Measurements from ENCODE around the gene EXOSC5. TPM values are rescaled to one million over a fixed set of nuclear protein-coding genes. Genes with fewer than 3 reads are reported as not detected.

EXOSC5 gene
- total RNA-seq = 13.0 TPM

DNA sequence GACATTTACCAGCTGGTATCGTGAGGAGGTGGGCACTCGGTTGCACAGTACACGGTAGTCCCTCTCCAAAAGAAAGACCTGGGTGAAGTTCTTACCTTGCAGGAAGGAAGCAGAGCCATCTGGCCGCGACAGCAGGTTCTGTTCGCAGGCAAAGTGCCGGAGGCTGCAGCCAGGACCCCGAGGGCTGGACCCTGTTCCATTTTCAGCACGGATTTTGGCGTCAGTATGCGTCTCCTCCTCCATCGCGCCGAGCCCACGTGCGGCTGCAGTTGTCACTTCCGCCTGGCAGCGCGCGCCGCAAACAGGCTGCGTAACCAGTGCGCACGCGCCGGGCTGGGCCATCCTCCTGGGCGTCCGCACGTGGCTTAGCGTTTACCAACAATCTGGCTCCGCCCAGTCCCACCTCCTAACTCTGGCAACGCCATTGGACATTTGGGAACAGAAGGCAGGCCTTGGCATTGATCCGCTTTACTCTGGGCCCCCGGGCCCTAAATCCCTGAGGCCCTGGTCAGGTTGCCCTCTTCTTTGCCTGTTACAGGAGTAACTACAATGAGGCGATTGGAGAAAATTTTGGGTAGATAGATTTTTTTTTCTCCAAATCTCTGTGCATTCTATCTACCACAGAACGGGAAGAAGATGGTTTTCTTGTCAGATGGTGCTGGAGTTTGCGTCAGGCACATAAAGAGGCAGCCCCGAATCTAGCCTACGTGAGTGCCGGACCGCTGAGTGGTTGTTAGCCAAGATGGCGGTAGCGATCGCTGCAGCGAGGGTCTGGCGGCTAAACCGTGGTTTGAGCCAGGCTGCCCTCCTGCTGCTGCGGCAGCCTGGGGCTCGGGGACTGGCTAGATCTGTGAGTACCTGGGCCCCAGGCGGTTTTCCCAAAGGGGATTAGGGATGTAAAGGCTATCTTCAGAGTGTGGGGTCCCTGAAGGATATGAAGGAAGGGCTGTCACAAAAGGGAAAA lies at the start of gene EXOSC5, which contains the start of gene BCKDHA:
Gene EXOSC5, minus strand, starts transcription at position 274 of the 964 bp plus-strand sequence. Its CDS starts 31 bp downstream, at position 243.
Gene BCKDHA, plus strand, starts transcription at position 733 of the 964 bp plus-strand sequence. Its CDS starts 10 bp downstream, at position 743.
- Histone ChIP-seq H3K27ac (ENCODE audit: low read depth, low read length) (peak within 1 kb of the TSS; percentile 93), H3K4me1 (ENCODE audit: control insufficient read depth in 3 of 3, insufficient read depth in 3 of 3, low read length in 3 of 3) (peaks cover 18 to 32% (median 21%) of the 10 kb centered on the region in 3 donors), H3K4me3 (ENCODE audit: low read length in 3 of 3) (peak within 1 kb of the TSS; percentile 92 to 100 (median 98)), H3K36me3 (ENCODE audit: control insufficient read depth in 3 of 3, insufficient read depth in 3 of 3, low read length in 3 of 3) (peaks cover 0 to 6% (median 5%) of the 10 kb centered on the region in 3 donors), H3K9me3 (ENCODE audit: control insufficient read depth in 3 of 3, low read length in 3 of 3) (no peaks in the 10 kb centered on the region), H3K27me3 (ENCODE audit: control insufficient read depth in 3 of 3, insufficient read depth in 3 of 3, low read length in 3 of 3) (no peaks in the 10 kb centered on the region), H3K9ac (ENCODE audit: low read depth in 1 of 3, low read length in 3 of 3) (peak within 1 kb of the TSS; percentile 96 to 100 (median 99))

DNA sequence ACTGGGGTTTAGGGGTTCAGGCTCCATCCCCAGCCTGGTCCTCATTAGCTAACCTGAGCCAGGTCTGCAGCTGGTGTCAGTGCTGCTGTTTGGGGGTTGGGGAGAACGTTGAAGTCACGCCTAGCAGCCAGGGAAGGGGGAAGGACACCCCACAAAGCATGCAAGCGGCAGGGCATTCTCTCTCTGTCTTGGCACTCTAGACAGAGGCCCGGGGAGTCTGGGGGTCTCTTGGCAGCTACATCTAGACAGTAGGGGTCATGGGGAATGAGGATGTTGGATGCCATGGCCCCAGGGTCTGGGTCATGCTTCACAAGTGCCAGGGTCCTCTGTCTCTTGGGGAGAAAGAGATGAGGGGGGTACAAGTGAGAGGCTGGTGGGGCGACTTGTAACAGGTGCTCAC lies 48.4 kb upstream of the EXOSC5 start:
- no peaks in the 10 kb centered on the region for H3K36me3 ChIP-seq (ENCODE audit: control insufficient read depth in 3 of 3, insufficient read depth in 3 of 3, low read length in 3 of 3)
- H3K4me3 ChIP-seq (ENCODE audit: low read length in 3 of 3) = no peak overlapping the region
- H3K4me1 ChIP-seq (ENCODE audit: control insufficient read depth in 3 of 3, insufficient read depth in 3 of 3, low read length in 3 of 3) = peaks cover 0 to 6% (median 2%) of the 10 kb centered on the region in 3 donors
- no peak overlapping the region for H3K27ac ChIP-seq (ENCODE audit: low read depth, low read length)
- H3K9ac ChIP-seq (ENCODE audit: low read depth in 1 of 3, low read length in 3 of 3) = no peak overlapping the region
- H3K27me3 ChIP-seq (ENCODE audit: control insufficient read depth in 3 of 3, insufficient read depth in 3 of 3, low read length in 3 of 3) = peaks cover 7 to 22% (median 15%) of the 10 kb centered on the region in 3 donors
- H3K9me3 ChIP-seq (ENCODE audit: control insufficient read depth in 3 of 3, low read length in 3 of 3) = no peaks in the 10 kb centered on the region

DNA sequence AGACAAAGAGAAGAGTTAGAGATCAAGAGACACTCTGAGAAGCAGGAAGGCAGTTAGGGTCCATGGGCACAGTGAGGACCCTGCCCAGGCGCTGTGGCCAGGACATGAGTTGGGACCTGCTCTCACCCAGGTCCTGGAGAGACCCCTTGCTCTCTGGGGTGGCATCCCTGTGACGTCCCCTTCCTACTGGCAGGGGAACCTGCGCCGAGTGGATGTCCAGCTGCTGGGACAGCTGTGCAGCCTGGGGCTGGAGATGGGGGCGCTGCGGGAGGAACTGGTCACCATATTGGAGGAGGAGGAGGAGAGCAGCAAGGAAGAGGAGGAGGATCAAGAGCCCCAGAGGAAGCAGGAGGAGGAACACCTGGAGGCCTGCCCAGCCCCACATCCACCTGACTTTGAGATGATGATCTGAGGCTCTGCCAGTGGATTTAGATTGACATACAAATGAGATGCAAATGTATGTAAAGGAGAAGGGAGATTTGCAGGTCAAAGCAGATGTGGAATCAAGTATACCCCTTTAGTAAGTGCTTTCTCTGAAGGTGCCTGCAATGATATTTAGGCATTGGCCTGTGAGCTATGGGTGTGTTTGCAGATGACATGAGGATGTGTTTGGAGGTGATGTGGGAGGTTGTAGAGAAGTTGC lies 46.8 kb upstream of the EXOSC5 start:
- Histone ChIP-seq H3K4me3 (ENCODE audit: low read length in 3 of 3) (no peak overlapping the region), H3K27ac (ENCODE audit: low read depth, low read length) (no peak overlapping the region), H3K9ac (ENCODE audit: low read depth in 1 of 3, low read length in 3 of 3) (no peak overlapping the region), H3K36me3 (ENCODE audit: control insufficient read depth in 3 of 3, insufficient read depth in 3 of 3, low read length in 3 of 3) (peaks cover 0 to 2% (median 0%) of the 10 kb centered on the region in 3 donors), H3K9me3 (ENCODE audit: control insufficient read depth in 3 of 3, low read length in 3 of 3) (no peaks in the 10 kb centered on the region), H3K4me1 (ENCODE audit: control insufficient read depth in 3 of 3, insufficient read depth in 3 of 3, low read length in 3 of 3) (peaks cover 4 to 5% (median 4%) of the 10 kb centered on the region in 3 donors), H3K27me3 (ENCODE audit: control insufficient read depth in 3 of 3, insufficient read depth in 3 of 3, low read length in 3 of 3) (peaks cover 7 to 22% (median 15%) of the 10 kb centered on the region in 3 donors)

DNA sequence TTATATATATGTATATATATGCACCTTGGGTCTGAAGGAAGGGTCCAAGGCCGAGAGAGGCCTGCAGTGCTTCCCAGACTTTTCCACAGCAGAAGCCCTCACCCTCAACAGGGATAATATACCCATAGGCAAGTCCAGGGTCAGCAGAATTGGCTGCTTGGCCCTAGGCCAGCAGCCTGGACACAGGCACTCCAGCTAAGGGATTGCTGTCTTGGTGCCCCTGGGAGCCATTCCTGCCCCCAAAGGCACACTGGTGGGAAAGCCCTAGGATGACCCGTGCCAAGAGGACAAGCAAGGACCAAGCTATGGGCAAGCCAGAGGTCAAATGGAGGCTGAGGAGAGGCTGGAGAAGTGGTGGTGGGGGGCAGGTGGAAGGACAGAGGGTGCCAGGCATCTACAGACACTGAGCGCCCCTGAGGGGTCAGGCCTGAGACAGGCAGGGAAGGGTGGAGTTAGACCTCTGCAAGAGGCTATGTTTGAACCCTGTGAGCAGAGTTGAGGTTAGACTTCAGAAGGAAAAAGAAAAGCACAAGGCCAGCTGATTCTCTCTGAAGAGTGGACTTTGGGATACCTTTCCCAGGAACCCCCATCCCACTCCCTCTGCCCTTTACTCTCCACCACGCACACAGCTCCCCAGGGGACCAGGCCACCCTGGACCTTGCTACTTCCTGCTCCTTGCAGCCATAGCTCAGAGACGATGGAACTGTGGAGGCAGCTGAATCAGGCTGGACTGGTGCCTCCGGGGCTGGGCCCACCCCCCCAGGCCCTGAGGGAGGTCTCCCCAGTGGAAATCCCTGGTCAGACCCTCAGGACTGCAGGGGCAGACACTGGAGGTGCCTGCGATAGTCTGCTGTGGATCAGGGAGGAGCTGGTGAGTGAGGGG lies 45.6 kb upstream of the EXOSC5 start, which contains the start of gene ERICH4:
Gene ERICH4, plus strand, starts transcription at position 684 of the 883 bp plus-strand sequence. Its CDS starts 14 bp downstream, at position 698.
- peaks cover 0 to 6% (median 4%) of the 10 kb centered on the region in 3 donors for H3K36me3 ChIP-seq (ENCODE audit: control insufficient read depth in 3 of 3, insufficient read depth in 3 of 3, low read length in 3 of 3)
- no peaks in the 10 kb centered on the region for H3K9me3 ChIP-seq (ENCODE audit: control insufficient read depth in 3 of 3, low read length in 3 of 3)
- no peak within 1 kb of the TSS for H3K4me3 ChIP-seq (ENCODE audit: low read length in 3 of 3)
- peaks cover 7 to 22% (median 15%) of the 10 kb centered on the region in 3 donors for H3K27me3 ChIP-seq (ENCODE audit: control insufficient read depth in 3 of 3, insufficient read depth in 3 of 3, low read length in 3 of 3)
- no peak within 1 kb of the TSS for H3K27ac ChIP-seq (ENCODE audit: low read depth, low read length)
- peaks cover 6 to 13% (median 12%) of the 10 kb centered on the region in 3 donors for H3K4me1 ChIP-seq (ENCODE audit: control insufficient read depth in 3 of 3, insufficient read depth in 3 of 3, low read length in 3 of 3)
- no peak within 1 kb of the TSS for H3K9ac ChIP-seq (ENCODE audit: low read depth in 1 of 3, low read length in 3 of 3)

DNA sequence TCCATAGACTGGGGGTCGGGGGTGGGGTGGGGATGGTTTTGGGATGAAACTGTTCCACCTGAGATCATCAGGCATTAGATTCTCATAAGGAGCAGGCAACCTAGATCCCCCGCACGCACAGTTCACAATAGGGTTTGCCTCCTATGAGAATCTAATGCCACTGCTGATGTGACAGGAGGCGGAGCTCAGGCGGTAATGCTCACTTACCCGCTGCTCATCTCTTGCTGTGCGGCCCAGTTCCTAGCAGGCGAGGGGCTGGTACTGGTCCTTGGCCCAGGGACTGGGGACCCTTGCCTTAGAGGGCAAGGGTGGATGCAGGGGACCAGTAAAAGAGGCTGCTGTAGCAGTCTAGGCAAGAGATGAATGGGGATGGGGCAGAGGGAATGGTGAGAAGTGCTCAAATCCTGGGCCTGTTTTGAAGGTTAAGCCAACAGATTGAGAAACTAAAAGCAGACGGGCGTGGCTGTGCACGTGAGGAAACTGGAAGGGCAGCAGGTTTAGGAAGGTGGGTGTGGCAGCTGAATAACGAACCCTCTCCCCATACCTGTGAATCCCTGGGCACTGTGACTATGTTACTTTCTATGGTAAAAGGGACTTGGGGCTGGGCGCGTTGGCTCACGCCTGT lies 44.3 kb upstream of the EXOSC5 start:
- H3K36me3 ChIP-seq (ENCODE audit: control insufficient read depth in 3 of 3, insufficient read depth in 3 of 3, low read length in 3 of 3) = peaks cover 5 to 10% (median 9%) of the 10 kb centered on the region in 3 donors
- no peak overlapping the region for H3K9ac ChIP-seq (ENCODE audit: low read depth in 1 of 3, low read length in 3 of 3)
- H3K27me3 ChIP-seq (ENCODE audit: control insufficient read depth in 3 of 3, insufficient read depth in 3 of 3, low read length in 3 of 3) = peaks cover 6 to 15% (median 7%) of the 10 kb centered on the region in 3 donors
- no peak overlapping the region for H3K27ac ChIP-seq (ENCODE audit: low read depth, low read length)
- no peak overlapping the region for H3K4me3 ChIP-seq (ENCODE audit: low read length in 3 of 3)
- peaks cover 6 to 13% (median 12%) of the 10 kb centered on the region in 3 donors for H3K4me1 ChIP-seq (ENCODE audit: control insufficient read depth in 3 of 3, insufficient read depth in 3 of 3, low read length in 3 of 3)
- H3K9me3 ChIP-seq (ENCODE audit: control insufficient read depth in 3 of 3, low read length in 3 of 3) = no peaks in the 10 kb centered on the region

DNA sequence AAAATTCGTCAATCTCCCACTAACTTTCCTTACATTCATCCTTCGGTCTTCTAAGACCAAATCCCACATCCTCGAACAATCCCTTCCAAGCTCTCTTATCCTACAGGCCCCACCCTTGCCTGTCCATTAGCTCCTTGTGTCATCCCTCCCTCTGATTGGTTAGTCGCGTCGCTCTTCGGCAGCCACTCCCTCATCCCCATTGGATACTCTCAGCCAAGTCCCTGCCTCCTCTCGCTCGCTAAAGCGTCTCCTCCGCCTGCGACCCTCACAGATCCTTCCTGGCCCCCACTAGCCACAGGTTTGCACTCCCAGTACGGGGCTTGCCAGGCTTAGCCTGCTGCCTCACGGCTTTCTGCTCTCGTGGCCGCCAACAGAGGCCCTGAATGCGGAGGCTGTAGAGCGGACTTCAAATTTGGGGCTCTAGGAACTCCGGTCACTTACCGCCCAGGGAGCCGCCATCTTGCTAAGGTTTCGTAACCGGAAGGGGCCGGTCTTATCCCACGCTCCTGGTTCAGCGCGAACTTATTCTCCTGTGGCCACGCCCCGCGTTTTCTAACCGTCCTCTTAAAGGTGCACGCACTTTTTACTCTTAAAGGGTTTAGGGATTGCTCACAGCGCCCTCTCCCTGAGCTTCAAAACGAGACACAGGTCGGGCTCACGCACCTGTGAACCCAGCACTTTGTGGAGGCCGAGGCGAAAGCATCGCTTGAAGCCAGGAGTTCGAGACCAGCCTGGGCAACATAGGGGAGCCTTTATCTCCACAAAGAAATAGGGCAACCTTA lies 42.5 kb upstream of the EXOSC5 start, which contains the start of gene DMAC2:
Gene DMAC2, minus strand, starts transcription at position 472 of the 782 bp plus-strand sequence. Its CDS starts 13 bp downstream, at position 459.
- no peaks in the 10 kb centered on the region for H3K9me3 ChIP-seq (ENCODE audit: control insufficient read depth in 3 of 3, low read length in 3 of 3)

DNA sequence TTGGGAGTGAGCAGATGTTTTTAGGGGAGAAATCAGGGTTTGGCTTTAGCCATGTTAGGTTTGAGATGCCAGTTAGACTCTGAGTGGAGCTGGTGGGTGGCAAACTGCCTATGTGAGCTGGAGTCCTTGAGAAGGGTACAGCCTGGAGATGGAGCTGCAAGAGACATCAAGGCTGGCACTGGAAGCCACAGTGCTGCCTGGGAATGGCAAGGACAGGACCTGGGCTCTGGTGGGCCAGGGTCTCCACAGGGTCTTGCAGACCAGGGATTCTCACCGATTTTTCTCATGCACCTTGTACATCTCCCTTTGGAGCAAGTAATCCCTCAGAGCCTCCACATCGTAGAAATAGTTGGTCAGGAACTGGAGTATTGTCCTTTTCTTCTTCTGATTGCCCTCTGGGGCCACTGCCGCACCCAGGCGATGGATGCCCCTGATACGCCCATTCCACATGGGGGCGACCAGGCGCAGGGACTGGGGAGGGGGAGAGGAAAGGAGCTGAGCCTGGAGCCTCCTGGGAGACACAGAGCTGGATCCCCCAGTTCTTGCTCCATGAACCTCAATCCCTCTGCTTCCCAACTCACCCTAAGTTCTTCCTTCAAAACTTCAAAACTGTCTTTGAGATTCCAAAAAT lies 40.9 kb upstream of the EXOSC5 start:
- Histone ChIP-seq H3K9me3 (ENCODE audit: control insufficient read depth in 3 of 3, low read length in 3 of 3) (no peaks in the 10 kb centered on the region), H3K27ac (ENCODE audit: low read depth, low read length) (no peak overlapping the region), H3K4me3 (ENCODE audit: low read length in 3 of 3) (no peak overlapping the region), H3K27me3 (ENCODE audit: control insufficient read depth in 3 of 3, insufficient read depth in 3 of 3, low read length in 3 of 3) (no peaks in the 10 kb centered on the region), H3K9ac (ENCODE audit: low read depth in 1 of 3, low read length in 3 of 3) (no peak overlapping the region), H3K4me1 (ENCODE audit: control insufficient read depth in 3 of 3, insufficient read depth in 3 of 3, low read length in 3 of 3) (peaks cover 6 to 15% (median 12%) of the 10 kb centered on the region in 3 donors), H3K36me3 (ENCODE audit: control insufficient read depth in 3 of 3, insufficient read depth in 3 of 3, low read length in 3 of 3) (peaks cover 12 to 19% (median 17%) of the 10 kb centered on the region in 3 donors)

More for the DNA sequence above, 42.5 kb upstream of the EXOSC5 start, which contains the start of gene DMAC2:
- peaks cover 3 to 7% (median 7%) of the 10 kb centered on the region in 3 donors for H3K27me3 ChIP-seq (ENCODE audit: control insufficient read depth in 3 of 3, insufficient read depth in 3 of 3, low read length in 3 of 3)
- peak within 1 kb of the TSS; percentile 90 to 100 (median 94) for H3K4me3 ChIP-seq (ENCODE audit: low read length in 3 of 3)
- H3K36me3 ChIP-seq (ENCODE audit: control insufficient read depth in 3 of 3, insufficient read depth in 3 of 3, low read length in 3 of 3) = peaks cover 8 to 14% (median 13%) of the 10 kb centered on the region in 3 donors
- peaks cover 6 to 13% (median 12%) of the 10 kb centered on the region in 3 donors for H3K4me1 ChIP-seq (ENCODE audit: control insufficient read depth in 3 of 3, insufficient read depth in 3 of 3, low read length in 3 of 3)
- H3K27ac ChIP-seq (ENCODE audit: low read depth, low read length) = peak within 1 kb of the TSS; percentile 94
- H3K9ac ChIP-seq (ENCODE audit: low read depth in 1 of 3, low read length in 3 of 3) = peak within 1 kb of the TSS; percentile 88 to 99 (median 88)

DNA sequence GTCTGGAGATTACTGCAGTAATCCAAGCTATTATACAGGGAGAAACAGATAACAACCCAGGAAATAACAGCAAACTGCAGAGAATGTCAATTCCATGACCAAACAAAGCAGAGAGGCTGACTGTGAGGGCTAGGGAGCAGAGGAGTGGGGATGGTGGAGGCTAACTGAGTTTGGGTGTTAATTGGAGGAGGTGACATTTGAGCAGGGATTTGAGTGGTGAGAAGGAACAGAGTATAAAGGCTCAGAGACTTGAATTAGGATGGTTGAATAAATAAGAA lies 39.5 kb upstream of the EXOSC5 start:
- Histone ChIP-seq H3K27ac (ENCODE audit: low read depth, low read length) (no peak overlapping the region), H3K36me3 (ENCODE audit: control insufficient read depth in 3 of 3, insufficient read depth in 3 of 3, low read length in 3 of 3) (peaks cover 25 to 32% (median 27%) of the 10 kb centered on the region in 3 donors), H3K9me3 (ENCODE audit: control insufficient read depth in 3 of 3, low read length in 3 of 3) (no peaks in the 10 kb centered on the region), H3K27me3 (ENCODE audit: control insufficient read depth in 3 of 3, insufficient read depth in 3 of 3, low read length in 3 of 3) (no peaks in the 10 kb centered on the region), H3K4me3 (ENCODE audit: low read length in 3 of 3) (no peak overlapping the region), H3K9ac (ENCODE audit: low read depth in 1 of 3, low read length in 3 of 3) (no peak overlapping the region), H3K4me1 (ENCODE audit: control insufficient read depth in 3 of 3, insufficient read depth in 3 of 3, low read length in 3 of 3) (peaks cover 18 to 30% (median 26%) of the 10 kb centered on the region in 3 donors)
